ENCODE data around the gene LGALS16.

GRCh38 chr19:39676004-39676403 lies 20.3 kb downstream of the LGALS16 start:
- TF ChIP-seq CTCF (IDR thresholded peaks at IDR 0.05) (no peak), POLR2A (IDR thresholded peaks at IDR 0.05) (no peak)
